HFFc6 (cell line): Measurements from ENCODE around the gene RRM2. TPM values are rescaled to one million over a fixed set of nuclear protein-coding genes. Genes with fewer than 3 reads are reported as not detected.

Source experiments
- DNase-seq: peaks from one replicate; pipeline ENCODE4 v3.0.0-alpha.2; 2018
- H3K27ac Mint-ChIP-seq: 2 replicates; pipeline ENCODE4 v1.8.0; 2020; ENCODE audit warnings: mild to moderate bottlenecking, mixed read lengths
- H3K27me3 Mint-ChIP-seq: 2 replicates; pipeline ENCODE4 v1.8.0; 2021; ENCODE audit warnings: mild to moderate bottlenecking, moderate library complexity, mixed read lengths; ENCODE audit not compliant: insufficient read depth
- H3K36me3 Mint-ChIP-seq: 2 replicates; pipeline ENCODE4 v1.8.0; 2021; ENCODE audit warnings: low read depth, mixed read lengths
- H3K4me1 Mint-ChIP-seq: 2 replicates; pipeline ENCODE4 v1.8.0; 2020; ENCODE audit warnings: low read depth, mixed read lengths
- H3K4me3 Mint-ChIP-seq: 2 replicates; pipeline ENCODE4 v1.8.0; 2020; ENCODE audit warnings: mild to moderate bottlenecking, moderate library complexity, mixed read lengths
- H3K9me3 Mint-ChIP-seq: 2 replicates; pipeline ENCODE4 v1.8.0; 2020; ENCODE audit warnings: mild to moderate bottlenecking, mixed read lengths
- total RNA-seq, 6 experiments: library from RNA; stranded (reverse); fragmentation: NEBNext Ultra II Directional; extraction: Animal tissue kit (Norgen Biotek cat#: 25700); gene quantifications; 2 replicates in 1 of 6; 3 replicates in 5 of 6; pipeline ENCODE4 v1.2.3, GENCODE V29; 2021
- TF ChIP-seq, protein P1 (sequence below): fragments of 200-600 bp; sonication (generic); IDR thresholded peaks from 2 replicates; pipeline ENCODE4 v1.5.0; 2021; ENCODE audit warnings: antibody characterized with exemption, mild to moderate bottlenecking

The RRM2 gene
- total RNA-seq, 6 experiments from 2014 or later: 76.4 to 179 (median 158) TPM

GRCh38 chr2:10150436-10150835 lies 27.9 kb downstream of the RRM2 start:
- TF ChIP-seq, protein P1, sequence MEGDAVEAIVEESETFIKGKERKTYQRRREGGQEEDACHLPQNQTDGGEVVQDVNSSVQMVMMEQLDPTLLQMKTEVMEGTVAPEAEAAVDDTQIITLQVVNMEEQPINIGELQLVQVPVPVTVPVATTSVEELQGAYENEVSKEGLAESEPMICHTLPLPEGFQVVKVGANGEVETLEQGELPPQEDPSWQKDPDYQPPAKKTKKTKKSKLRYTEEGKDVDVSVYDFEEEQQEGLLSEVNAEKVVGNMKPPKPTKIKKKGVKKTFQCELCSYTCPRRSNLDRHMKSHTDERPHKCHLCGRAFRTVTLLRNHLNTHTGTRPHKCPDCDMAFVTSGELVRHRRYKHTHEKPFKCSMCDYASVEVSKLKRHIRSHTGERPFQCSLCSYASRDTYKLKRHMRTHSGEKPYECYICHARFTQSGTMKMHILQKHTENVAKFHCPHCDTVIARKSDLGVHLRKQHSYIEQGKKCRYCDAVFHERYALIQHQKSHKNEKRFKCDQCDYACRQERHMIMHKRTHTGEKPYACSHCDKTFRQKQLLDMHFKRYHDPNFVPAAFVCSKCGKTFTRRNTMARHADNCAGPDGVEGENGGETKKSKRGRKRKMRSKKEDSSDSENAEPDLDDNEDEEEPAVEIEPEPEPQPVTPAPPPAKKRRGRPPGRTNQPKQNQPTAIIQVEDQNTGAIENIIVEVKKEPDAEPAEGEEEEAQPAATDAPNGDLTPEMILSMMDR: no peak
- H3K4me3 Mint-ChIP-seq: no peak overlapping the region

DNA sequence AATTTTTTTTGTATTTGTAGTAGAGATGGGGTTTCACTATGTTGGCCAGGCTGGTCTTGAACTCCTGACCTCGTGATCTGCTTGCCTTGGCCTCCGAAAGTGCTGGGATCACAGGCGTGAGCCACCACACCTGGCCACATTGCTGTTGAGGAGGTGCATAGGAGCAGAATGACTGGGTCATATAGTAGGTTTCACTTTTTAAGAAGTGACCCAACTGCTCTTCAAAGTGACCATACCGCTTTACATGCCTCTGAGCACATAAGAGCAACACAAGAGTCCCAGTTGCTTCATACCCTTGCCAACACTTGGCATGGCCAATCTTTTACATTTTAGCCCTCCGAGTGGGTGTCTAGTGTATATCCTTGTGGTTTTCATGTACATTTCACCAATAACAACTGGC lies 28.9 kb downstream of the RRM2 start:
- Mint-ChIP-seq H3K4me3 (no peak overlapping the region), H3K4me1 (no peaks in the 10 kb centered on the region), H3K36me3 (no peaks in the 10 kb centered on the region; the same call in 1 of the 2 replicates), H3K27ac (no peak overlapping the region), H3K27me3 (peaks cover 2% of the 10 kb centered on the region; the same call in 1 of the 2 replicates), H3K9me3 (no peaks in the 10 kb centered on the region)
- TF ChIP-seq, protein P1: no peak
- no peak for DNase-seq

More at GRCh38 chr2:10150436-10150835, 27.9 kb downstream of the RRM2 start:
- Mint-ChIP-seq H3K27ac (no peak overlapping the region), H3K36me3 (no peaks in the 10 kb centered on the region; the same call in 1 of the 2 replicates), H3K9me3 (no peaks in the 10 kb centered on the region), H3K4me1 (no peaks in the 10 kb centered on the region), H3K27me3 (peaks cover 2% of the 10 kb centered on the region; the same call in 1 of the 2 replicates)
- no peak for DNase-seq

- Mint-ChIP-seq H3K27me3 (no peaks in the 10 kb centered on the region), H3K36me3 (no peaks in the 10 kb centered on the region), H3K9me3 (no peaks in the 10 kb centered on the region), H3K4me3 (no peak overlapping the region), H3K27ac (no peak overlapping the region), H3K4me1 (peaks cover 9% of the 10 kb centered on the region)
- TF ChIP-seq, protein P1: no peak; the same call in 1 of the 2 replicates
- DNase-seq: no peak
Observed at GRCh38 chr2:10157293-10157692, 34.8 kb downstream of the RRM2 start.

- H3K27me3 Mint-ChIP-seq: no peaks in the 10 kb centered on the region
- H3K4me3 Mint-ChIP-seq: no peak overlapping the region
- H3K36me3 Mint-ChIP-seq: no peaks in the 10 kb centered on the region
- peaks cover 13% of the 10 kb centered on the region for H3K4me1 Mint-ChIP-seq
- DNase-seq: no peak
- no peak overlapping the region for H3K27ac Mint-ChIP-seq
- no peaks in the 10 kb centered on the region for H3K9me3 Mint-ChIP-seq
- TF ChIP-seq, protein P1: no peak
Observed at GRCh38 chr2:10158681-10159080, 36.1 kb downstream of the RRM2 start.

- H3K27ac Mint-ChIP-seq: no peak overlapping the region
- H3K27me3 Mint-ChIP-seq: no peaks in the 10 kb centered on the region
- H3K36me3 Mint-ChIP-seq: no peaks in the 10 kb centered on the region
- H3K9me3 Mint-ChIP-seq: no peaks in the 10 kb centered on the region
- TF ChIP-seq, protein P1: no peak
- DNase-seq: no peak
- peaks cover 17% of the 10 kb centered on the region for H3K4me1 Mint-ChIP-seq
- no peak overlapping the region for H3K4me3 Mint-ChIP-seq
Observed at GRCh38 chr2:10159086-10159485, 36.5 kb downstream of the RRM2 start.
